GM15510 (cell line): ENCODE measurements around the gene BCL11A.

Source experiments
- POLR2A ChIP-seq: IDR thresholded peaks from 3 replicates; pipeline ENCODE4 v1.6.1; 2011; ENCODE audit warnings: borderline replicate concordance; ENCODE audit not compliant: insufficient read length; ENCODE audit errors: extremely low read depth

Gene BCL11A

GRCh38 chr2:60498127-60498815 lies 55.2 kb downstream of the BCL11A start:
- TF ChIP-seq POLR2A = no peak

GRCh38 chr2:60497500-60497899 lies 56.0 kb downstream of the BCL11A start:
- TF ChIP-seq POLR2A = no peak

GRCh38 chr2:60496956-60497355 lies 56.5 kb downstream of the BCL11A start:
- no peak for TF ChIP-seq POLR2A

GRCh38 chr2:60496475-60496874 lies 57.0 kb downstream of the BCL11A start:
- TF ChIP-seq POLR2A = no peak

GRCh38 chr2:60495041-60495625 lies 58.3 kb downstream of the BCL11A start:
- no peak for TF ChIP-seq POLR2A

GRCh38 chr2:60493804-60494387 lies 59.6 kb downstream of the BCL11A start:
- no peak for TF ChIP-seq POLR2A

GRCh38 chr2:60492548-60492947 lies 60.9 kb downstream of the BCL11A start:
- no peak for TF ChIP-seq POLR2A

GRCh38 chr2:60490848-60491247 lies 62.6 kb downstream of the BCL11A start:
- no peak for TF ChIP-seq POLR2A

GRCh38 chr2:60490441-60490840 lies 63.0 kb downstream of the BCL11A start:
- no peak for TF ChIP-seq POLR2A

- TF ChIP-seq POLR2A = no peak
Observed at GRCh38 chr2:60489289-60489688, 64.2 kb downstream of the BCL11A start.

- TF ChIP-seq POLR2A = no peak
Observed at GRCh38 chr2:60488291-60488690, 65.2 kb downstream of the BCL11A start.

- TF ChIP-seq POLR2A = no peak
Observed at GRCh38 chr2:60487174-60487573, 66.3 kb downstream of the BCL11A start.

GRCh38 chr2:60486551-60486950 lies 66.9 kb downstream of the BCL11A start:
- no peak for TF ChIP-seq POLR2A

- TF ChIP-seq POLR2A = no peak
Observed at GRCh38 chr2:60486067-60486466, 67.4 kb downstream of the BCL11A start.

GRCh38 chr2:60485550-60485949 lies 67.9 kb downstream of the BCL11A start:
- TF ChIP-seq POLR2A = no peak

GRCh38 chr2:60485055-60485454 lies 68.4 kb downstream of the BCL11A start:
- no peak for TF ChIP-seq POLR2A
